B cell (primary cell): ENCODE measurements around the gene KIR3DL2. TPM values are rescaled to one million over a fixed set of nuclear protein-coding genes. Genes with fewer than 3 reads are reported as not detected.
"Not testable (repeated sequence)": the region's sequence is repeated elsewhere in the genome, so short reads cannot be mapped to it uniquely, and the experiment has no call there.

ENCODE experiments used
- ATAC-seq: fragments of 200-7000 bp; cut with Tn5 transposase; one replicate; pipeline ENCODE4 v1.10.0; 2021; ENCODE audit warnings: low read depth, mild to moderate bottlenecking, moderate number of reproducible peaks, moderate library complexity
- CTCF ChIA-PET: fragments of 350-600 bp; sonication (Branson Sonifier 250); formaldehyde crosslinking; loops from one replicate; lab custom pipeline; 2021; ENCODE audit warnings: antibody characterized with exemption, inconsistent platforms; lab: Charles Lee
- POLR2A ChIA-PET: fragments of 350-600 bp; sonication (Branson Sonifier 250); formaldehyde crosslinking; loops from one replicate; lab custom pipeline; 2021; ENCODE audit warnings: antibody characterized with exemption; lab: Charles Lee
- DNase-seq: peaks from one replicate; pipeline ENCODE4 v3.0.0; 2013
- H2AFZ ChIP-seq: 2 replicates; pipeline ENCODE4 v1.6.1; 2012; ENCODE audit warnings: mild to moderate bottlenecking, low read depth, low read length; ENCODE audit not compliant: insufficient read depth, poor library complexity, severe bottlenecking
- H3K27ac ChIP-seq, 2 donors: 1 replicate in 1 of 2; 2 replicates in 1 of 2; pipeline ENCODE4 v1.5.1; 2012 to 2013; ENCODE audit warnings: low read length in 2 of 2, mild to moderate bottlenecking in 2 of 2, moderate library complexity in 1 of 2
- H3K27me3 ChIP-seq, 4 experiments: fragments of 200-600 bp in 1 of 4; sonication (generic) in 1 of 4; replicated peaks in 1 of 4; 1 replicate in 2 of 4; 2 replicates in 2 of 4; pipeline versions ENCODE4 v1.6.1 to v1.7.0; 2013 to 2016; ENCODE audit warnings: low read length in 3 of 4, mild to moderate bottlenecking in 2 of 4, mixed read lengths in 1 of 4, moderate library complexity in 1 of 4; ENCODE audit not compliant: insufficient read depth in 4 of 4, control insufficient read depth in 3 of 4; ENCODE audit errors: control extremely low read depth in 1 of 4
- H3K36me3 ChIP-seq, 2 experiments: replicated peaks in 1 of 2; 1 replicate in 1 of 2; 2 replicates in 1 of 2; pipeline versions ENCODE4 v1.6.1 to v1.7.1; 2013; ENCODE audit warnings: low read length in 1 of 2; ENCODE audit not compliant: insufficient read depth in 2 of 2, control insufficient read depth in 1 of 2; ENCODE audit errors: control extremely low read depth in 1 of 2, extremely low read depth in 1 of 2
- H3K4me1 ChIP-seq, 2 donors: fragments of 200-600 bp in 1 of 2; sonication (generic) in 1 of 2; 1 replicate in 1 of 2; 2 replicates in 1 of 2; pipeline versions ENCODE4 v1.5.1 to v1.6.1; 2013 to 2017; ENCODE audit warnings: low read length in 2 of 2; ENCODE audit not compliant: control insufficient read depth in 2 of 2, insufficient read depth in 2 of 2
- H3K4me2 ChIP-seq: replicated peaks from 2 replicates; pipeline ENCODE3; 2012; ENCODE audit warnings: mild to moderate bottlenecking, low read depth, low read length; ENCODE audit not compliant: poor library complexity, severe bottlenecking
- H3K4me3 ChIP-seq, 5 experiments: fragments of 200-600 bp in 1 of 5; sonication (generic) in 1 of 5; 1 replicate in 3 of 5; 2 replicates in 2 of 5; pipeline versions ENCODE4 v1.5.1 to v1.7.0; 2011 to 2016; ENCODE audit warnings: low read length in 4 of 5, mild to moderate bottlenecking in 4 of 5, low read depth in 2 of 5, control low read depth in 1 of 5, moderate library complexity in 1 of 5; ENCODE audit not compliant: insufficient read depth in 1 of 5; ENCODE audit errors: control extremely low read depth in 1 of 5, extremely low read depth in 1 of 5
- H3K79me2 ChIP-seq: fragments of 200-600 bp; sonication (generic); one replicate; pipeline ENCODE4 v1.6.0; 2016; ENCODE audit warnings: low read length; ENCODE audit not compliant: control insufficient read depth, insufficient read depth
- H3K9ac ChIP-seq: fragments of 200-600 bp; sonication (generic); 2 replicates; pipeline ENCODE4 v1.6.1; 2017; ENCODE audit warnings: mild to moderate bottlenecking, low read length, moderate library complexity
- H3K9me3 ChIP-seq, 3 donors: one replicate each; pipeline versions ENCODE4 v1.6.1 to v1.7.1; 2013; ENCODE audit warnings: low read length in 2 of 3; ENCODE audit not compliant: control insufficient read depth in 2 of 3, insufficient read depth in 1 of 3; ENCODE audit errors: control extremely low read depth in 1 of 3
- H4K20me1 ChIP-seq: 2 replicates; pipeline ENCODE4 v1.6.0; 2012; ENCODE audit warnings: mild to moderate bottlenecking, low read length; ENCODE audit not compliant: insufficient read depth, control insufficient read depth, poor library complexity, severe bottlenecking
- H3K27ac Mint-ChIP-seq: one replicate; pipeline ENCODE4 v1.8.0; 2021; ENCODE audit warnings: mixed read lengths
- H3K27me3 Mint-ChIP-seq: one replicate; pipeline ENCODE4 v1.8.0; 2021; ENCODE audit warnings: mixed read lengths
- H3K4me1 Mint-ChIP-seq: one replicate; pipeline ENCODE4 v1.8.0; 2021; ENCODE audit warnings: mixed read lengths
- H3K4me3 Mint-ChIP-seq: one replicate; pipeline ENCODE4 v1.8.0; 2021; ENCODE audit warnings: mixed read lengths
- H3K9me3 Mint-ChIP-seq: one replicate; pipeline ENCODE4 v1.8.0; 2022; ENCODE audit warnings: mixed read lengths; ENCODE audit not compliant: insufficient read depth
- EZH2 ChIP-seq: IDR thresholded peaks from 2 replicates; pipeline ENCODE4 v1.6.1; 2012; ENCODE audit warnings: borderline replicate concordance, low read depth, mild to moderate bottlenecking, moderate library complexity, low read length; ENCODE audit not compliant: insufficient read depth, poor library complexity, severe bottlenecking
- WGBS: methylation state at CpG from one replicate; pipeline ENCODE4 v1.1.5; 2013; ENCODE audit warnings: missing lambda C conversion rate; ENCODE audit not compliant: insufficient coverage; 5-methylcytosine and 5-hydroxymethylcytosine counted together
- intact Hi-C: fragments of 100-400 bp; cut with micrococcal nuclease; formaldehyde crosslinking; loops from one replicate; pipeline ENCODE4 v1.10.0; 2022
- polyA plus RNA-seq: library from polyadenylated mRNA; depleted of rRNA; stranded (reverse); fragments of >200 nt; gene quantifications from 2 replicates; pipeline ENCODE4 v1.2.3, GENCODE V29; 2012
- total RNA-seq, 2 donors: library from RNA; stranded (reverse); fragments of 120-200 nt in 1 of 2; gene quantifications; 1 replicate in 1 of 2; 2 replicates in 1 of 2; pipeline versions ENCODE4 v1.2.3 to v1.2.4, GENCODE V29; 2013 to 2022
- TF ChIP-seq, protein P1 (sequence below): fragments of 200-600 bp; IDR thresholded peaks from one replicate; pipeline ENCODE4 v1.8.0; 2022; ENCODE audit warnings: antibody characterized with exemption, mild to moderate bottlenecking

KIR3DL2 gene
- total and polyA plus RNA-seq, 2 donors (not counting 1 experiment from before 2014, with no cell fraction given), result 0.17 to 0.30 TPM

DNA sequence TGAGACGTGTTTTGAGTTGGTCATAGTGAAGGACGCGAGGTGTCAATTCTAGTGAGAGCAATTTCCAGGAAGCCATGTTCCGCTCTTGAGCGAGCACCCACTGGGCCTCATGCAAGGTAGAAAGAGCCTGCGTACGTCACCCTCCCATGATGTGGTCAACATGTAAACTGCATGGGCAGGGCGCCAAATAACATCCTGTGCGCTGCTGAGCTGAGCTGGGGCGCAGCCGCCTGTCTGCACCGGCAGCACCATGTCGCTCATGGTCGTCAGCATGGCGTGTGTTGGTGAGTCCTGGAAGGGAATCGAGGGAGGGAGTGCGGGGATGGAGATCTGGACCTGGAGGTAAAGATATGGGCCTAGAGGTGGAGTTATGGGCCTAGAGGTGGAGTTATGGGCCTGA is 34.0 kb upstream of the KIR3DL2 start, which contains the start of gene KIR3DL1:
TSS of gene KIR3DL1 (plus strand) at position 218 of the 400 bp plus-strand sequence.
- H3K27ac ChIP-seq, H3K36me3 ChIP-seq, H3K4me3 ChIP-seq, ATAC-seq, H3K4me1 Mint-ChIP-seq, H3K9ac ChIP-seq, H4K20me1 ChIP-seq, POLR2A ChIA-PET, CTCF ChIA-PET, H3K4me2 ChIP-seq, intact Hi-C loops, H3K79me2 ChIP-seq, H2AFZ ChIP-seq, H3K9me3 Mint-ChIP-seq, DNase-seq, H3K27ac Mint-ChIP-seq, H3K27me3 ChIP-seq, H3K4me1 ChIP-seq, H3K4me3 Mint-ChIP-seq, H3K9me3 ChIP-seq: not testable (repeated sequence)
- H3K27me3 Mint-ChIP-seq, result peaks cover 17% of the 10 kb centered on the region
- WGBS, result 84% methylated on average over 12 of the region's 17 CpGs

DNA sequence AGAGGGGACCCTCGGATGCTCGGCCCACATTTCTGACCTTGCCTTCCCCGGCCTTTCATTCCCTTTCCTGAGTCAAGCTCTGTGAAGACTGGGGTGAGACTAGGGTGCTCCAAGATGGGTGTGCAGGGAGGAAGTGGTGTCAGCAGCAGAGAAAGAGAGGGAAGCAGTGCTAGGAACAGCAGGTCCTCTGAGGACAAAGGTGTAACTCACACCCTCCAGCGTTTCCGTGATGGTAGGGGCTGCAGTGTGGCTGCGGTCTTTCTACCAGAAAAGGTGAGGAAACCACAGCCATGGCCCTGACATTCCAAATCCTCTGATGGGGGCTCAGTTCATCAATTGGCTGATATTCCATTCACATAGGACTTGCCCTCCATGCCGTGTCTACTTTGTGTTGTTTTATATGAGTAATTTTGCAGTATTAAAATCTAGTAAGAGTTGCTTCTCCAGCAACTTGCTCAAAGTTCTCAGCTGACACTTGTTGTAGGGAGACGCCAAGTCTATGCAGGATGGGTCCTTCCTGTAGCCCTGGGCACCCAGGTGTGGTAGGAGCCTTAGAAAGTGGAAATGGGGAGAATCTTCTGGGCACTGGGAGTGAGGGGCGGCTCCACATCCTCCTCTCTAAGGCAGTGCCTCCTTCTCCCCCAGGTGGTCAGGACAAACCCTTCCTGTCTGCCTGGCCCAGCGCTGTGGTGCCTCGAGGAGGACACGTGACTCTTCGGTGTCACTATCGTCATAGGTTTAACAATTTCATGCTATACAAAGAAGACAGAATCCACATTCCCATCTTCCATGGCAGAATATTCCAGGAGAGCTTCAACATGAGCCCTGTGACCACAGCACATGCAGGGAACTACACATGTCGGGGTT is 32.3 kb upstream of the KIR3DL2 start:
- ATAC-seq, result no peak
- H4K20me1 ChIP-seq, result no peaks in the 10 kb centered on the region

DNA sequence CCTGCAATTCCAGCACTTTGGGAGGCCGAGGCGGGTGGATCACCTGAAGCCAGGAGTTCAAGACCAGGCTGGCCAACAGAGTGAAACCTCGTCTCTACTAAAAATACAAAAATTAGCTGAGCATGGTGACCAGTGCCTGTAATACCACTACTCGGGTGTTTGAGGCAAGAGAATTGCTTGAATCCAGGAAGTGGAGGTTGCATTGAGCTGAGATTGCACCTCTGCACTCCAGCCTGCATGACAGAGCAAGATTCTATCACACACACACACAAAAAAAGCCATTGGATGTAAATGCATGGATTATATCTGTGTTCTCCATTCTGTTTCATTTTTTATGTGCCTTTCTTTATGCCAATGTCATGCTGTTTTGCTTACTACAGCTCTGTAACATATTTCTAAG is 25.8 kb upstream of the KIR3DL2 start:
- intact Hi-C loops, H3K36me3 ChIP-seq, H3K79me2 ChIP-seq, H3K9me3 Mint-ChIP-seq, CTCF ChIA-PET, H3K27ac ChIP-seq, H3K4me1 Mint-ChIP-seq, H3K4me1 ChIP-seq, DNase-seq, H2AFZ ChIP-seq, ATAC-seq, H3K9me3 ChIP-seq, H3K4me3 ChIP-seq, H3K4me3 Mint-ChIP-seq, H3K27me3 ChIP-seq, H3K27ac Mint-ChIP-seq, POLR2A ChIA-PET, H3K9ac ChIP-seq, H4K20me1 ChIP-seq, H3K4me2 ChIP-seq: not testable (repeated sequence)
- H3K27me3 Mint-ChIP-seq, result peaks cover 14% of the 10 kb centered on the region
- no CpG with 5 or more reads among the region's 4 CpGs for WGBS

More for the DNA sequence above, 32.3 kb upstream of the KIR3DL2 start:
- no peak overlapping the region for H3K4me3 Mint-ChIP-seq
- peaks cover 0 to 4% (median 0%) of the 10 kb centered on the region in 4 experiments for H3K27me3 ChIP-seq
- no peak overlapping the region for H3K27ac ChIP-seq
- H3K4me2 ChIP-seq, result no peak overlapping the region
- no peaks in the 10 kb centered on the region for H3K4me1 Mint-ChIP-seq
- DNase-seq, result no peak
- H3K9me3 ChIP-seq, result no peaks in the 10 kb centered on the region
- intact Hi-C loops, result no loop called here
- no peak overlapping the region for H2AFZ ChIP-seq
- TF ChIP-seq, protein P1, sequence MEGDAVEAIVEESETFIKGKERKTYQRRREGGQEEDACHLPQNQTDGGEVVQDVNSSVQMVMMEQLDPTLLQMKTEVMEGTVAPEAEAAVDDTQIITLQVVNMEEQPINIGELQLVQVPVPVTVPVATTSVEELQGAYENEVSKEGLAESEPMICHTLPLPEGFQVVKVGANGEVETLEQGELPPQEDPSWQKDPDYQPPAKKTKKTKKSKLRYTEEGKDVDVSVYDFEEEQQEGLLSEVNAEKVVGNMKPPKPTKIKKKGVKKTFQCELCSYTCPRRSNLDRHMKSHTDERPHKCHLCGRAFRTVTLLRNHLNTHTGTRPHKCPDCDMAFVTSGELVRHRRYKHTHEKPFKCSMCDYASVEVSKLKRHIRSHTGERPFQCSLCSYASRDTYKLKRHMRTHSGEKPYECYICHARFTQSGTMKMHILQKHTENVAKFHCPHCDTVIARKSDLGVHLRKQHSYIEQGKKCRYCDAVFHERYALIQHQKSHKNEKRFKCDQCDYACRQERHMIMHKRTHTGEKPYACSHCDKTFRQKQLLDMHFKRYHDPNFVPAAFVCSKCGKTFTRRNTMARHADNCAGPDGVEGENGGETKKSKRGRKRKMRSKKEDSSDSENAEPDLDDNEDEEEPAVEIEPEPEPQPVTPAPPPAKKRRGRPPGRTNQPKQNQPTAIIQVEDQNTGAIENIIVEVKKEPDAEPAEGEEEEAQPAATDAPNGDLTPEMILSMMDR, result no peak
- no peak for TF ChIP-seq EZH2
- 88% methylated on average over 12 of the region's 15 CpGs for WGBS
- H3K27me3 Mint-ChIP-seq, result peaks cover 9% of the 10 kb centered on the region
- ChIA-PET CTCF (no interaction called here), POLR2A (no interaction called here)
- no peak overlapping the region for H3K27ac Mint-ChIP-seq
- no peaks in the 10 kb centered on the region for H3K4me1 ChIP-seq
- no peaks in the 10 kb centered on the region for H3K79me2 ChIP-seq
- no peaks in the 10 kb centered on the region for H3K36me3 ChIP-seq
- no peaks in the 10 kb centered on the region for H3K9me3 Mint-ChIP-seq
- no peak overlapping the region for H3K4me3 ChIP-seq
- H3K9ac ChIP-seq, result no peak overlapping the region
